Measurements from ENCODE around the gene QKI.
"Not testable (repeated sequence)": the region's sequence is repeated elsewhere in the genome, so short reads cannot be mapped to it uniquely, and the experiment has no call there.

Gene QKI

DNA sequence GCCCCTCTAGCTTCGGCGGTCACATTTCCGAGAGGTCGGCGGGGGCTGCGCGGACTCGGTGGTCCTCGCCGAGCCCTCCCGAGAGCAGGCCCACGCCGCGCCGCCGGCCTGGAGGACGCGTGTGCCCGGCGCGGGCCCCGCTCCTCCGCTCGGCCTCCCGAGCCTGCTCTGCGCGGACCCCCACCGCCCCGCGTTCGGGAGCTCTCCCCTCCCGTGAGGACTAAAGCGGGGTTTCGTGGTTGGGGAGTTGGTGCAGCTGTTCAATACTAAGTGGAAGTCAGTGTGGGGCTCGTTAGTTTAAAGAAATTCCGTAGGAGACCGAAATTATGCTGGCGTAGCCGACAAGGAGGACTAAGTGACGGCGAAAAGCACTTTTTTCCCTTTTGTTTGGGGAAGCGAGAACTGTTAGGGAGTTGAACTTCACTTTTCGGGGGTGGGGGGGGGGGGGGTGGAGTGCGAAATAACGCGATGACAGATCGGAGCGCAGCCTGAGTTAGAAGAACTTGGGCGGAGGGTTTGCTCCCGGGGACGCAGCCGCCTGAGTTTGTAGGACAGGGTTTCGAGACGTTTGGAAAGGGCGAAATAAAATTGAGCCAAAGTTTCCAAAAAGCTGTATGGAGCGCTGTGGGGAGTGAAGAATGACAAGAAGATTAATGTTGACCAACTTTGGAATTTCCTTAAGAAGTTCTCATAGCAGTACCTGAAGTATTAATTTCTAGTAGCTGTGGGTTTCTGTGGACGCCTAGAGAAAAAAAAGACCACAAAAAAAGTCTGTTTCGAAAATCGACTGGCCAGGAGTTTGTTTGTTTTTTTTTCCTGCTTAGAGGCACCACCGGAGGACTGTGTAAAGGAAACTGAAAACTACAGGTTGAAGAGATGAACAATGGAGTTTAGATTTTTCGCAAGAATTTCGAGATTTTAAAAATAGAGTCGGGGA is 1.4 kb downstream of the QKI start:
- DNase-seq, result peak; percentile 82

DNA sequence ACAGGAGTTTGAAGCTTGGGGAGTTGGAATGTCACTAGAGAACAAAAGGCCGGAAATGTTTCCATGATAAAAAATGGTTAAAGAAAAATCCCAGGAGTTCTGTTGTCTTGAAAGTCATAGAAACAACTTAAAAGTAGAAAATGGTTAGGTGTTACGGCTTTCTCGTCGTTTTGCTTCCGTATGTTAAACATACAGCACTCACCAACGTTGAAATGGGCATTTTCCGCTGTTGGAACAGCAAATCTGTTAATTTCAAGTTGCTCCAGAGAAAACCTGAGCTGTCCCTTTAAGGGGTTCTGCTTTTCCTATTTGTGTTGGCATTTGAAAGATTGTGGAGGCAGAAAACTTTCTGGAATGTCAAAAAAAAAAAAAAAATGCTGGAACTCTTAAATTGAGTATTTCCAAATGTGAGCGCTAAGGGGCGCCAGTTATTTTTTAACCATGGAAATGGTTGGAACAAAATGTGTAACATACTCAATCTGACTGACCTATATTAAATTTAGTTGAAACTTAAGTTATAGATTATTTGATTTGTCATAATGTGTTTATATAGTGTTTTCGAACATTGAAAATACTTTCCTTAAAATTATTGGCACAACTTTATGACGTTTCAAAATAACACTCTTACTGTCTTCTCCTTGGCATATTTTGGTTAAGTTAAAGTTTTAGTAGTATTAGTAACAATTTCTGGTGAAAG is 2.2 kb downstream of the QKI start:
- peak; percentile 76 for DNase-seq

DNA sequence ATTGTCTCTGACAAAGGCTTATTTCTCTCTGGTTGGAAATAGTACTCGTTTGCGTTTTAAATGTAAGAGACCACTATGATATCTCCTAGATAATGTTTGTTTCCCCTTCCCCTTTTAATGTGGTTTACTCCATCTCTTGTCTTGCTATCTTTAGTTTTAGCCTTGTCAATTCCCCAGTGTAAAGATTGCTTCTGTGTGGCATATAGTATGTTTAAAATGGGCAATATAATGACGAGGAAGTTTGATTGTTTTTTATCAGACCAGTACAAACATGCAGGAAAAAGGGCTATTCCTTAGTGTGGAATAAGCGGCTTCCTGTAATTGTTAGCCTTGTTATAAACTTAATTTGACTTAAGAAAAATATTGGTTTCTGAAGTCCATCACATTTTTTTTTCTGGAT is 3.1 kb downstream of the QKI start:
- no peak for DNase-seq

DNA sequence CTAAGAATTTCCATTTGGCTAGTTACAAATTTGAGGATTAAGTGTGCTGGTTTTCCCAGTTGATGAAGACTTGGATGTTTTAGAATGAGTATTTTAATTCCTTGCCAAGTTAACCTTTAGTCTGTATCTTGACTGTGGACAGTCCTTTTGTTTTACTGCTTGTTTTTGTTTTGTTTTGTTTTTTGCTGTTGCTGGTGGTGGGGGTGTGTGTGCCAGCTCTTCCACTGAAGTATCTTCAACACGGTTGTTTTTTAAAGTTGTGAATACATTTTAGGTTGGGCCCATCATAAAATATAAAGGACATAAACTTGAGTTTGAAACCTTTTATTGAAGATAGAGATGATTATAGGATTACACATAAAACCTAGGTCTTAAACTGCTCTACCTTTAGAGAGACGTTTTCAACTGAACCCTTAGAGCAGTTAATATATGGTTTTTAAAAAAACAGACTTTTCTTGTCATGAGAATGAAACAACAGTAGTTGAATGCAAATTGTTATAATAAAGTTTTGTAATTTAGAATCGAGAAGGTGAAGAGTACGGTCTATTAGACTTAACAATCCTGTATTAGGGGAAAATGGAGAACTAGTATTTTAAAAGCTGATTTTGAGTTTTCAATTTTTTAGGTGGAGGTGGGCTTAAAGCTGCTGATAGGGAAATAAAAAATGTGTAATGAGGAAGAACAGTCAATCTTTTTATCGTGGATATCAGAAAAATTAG is 4.0 kb downstream of the QKI start:
- no peak for DNase-seq

DNA sequence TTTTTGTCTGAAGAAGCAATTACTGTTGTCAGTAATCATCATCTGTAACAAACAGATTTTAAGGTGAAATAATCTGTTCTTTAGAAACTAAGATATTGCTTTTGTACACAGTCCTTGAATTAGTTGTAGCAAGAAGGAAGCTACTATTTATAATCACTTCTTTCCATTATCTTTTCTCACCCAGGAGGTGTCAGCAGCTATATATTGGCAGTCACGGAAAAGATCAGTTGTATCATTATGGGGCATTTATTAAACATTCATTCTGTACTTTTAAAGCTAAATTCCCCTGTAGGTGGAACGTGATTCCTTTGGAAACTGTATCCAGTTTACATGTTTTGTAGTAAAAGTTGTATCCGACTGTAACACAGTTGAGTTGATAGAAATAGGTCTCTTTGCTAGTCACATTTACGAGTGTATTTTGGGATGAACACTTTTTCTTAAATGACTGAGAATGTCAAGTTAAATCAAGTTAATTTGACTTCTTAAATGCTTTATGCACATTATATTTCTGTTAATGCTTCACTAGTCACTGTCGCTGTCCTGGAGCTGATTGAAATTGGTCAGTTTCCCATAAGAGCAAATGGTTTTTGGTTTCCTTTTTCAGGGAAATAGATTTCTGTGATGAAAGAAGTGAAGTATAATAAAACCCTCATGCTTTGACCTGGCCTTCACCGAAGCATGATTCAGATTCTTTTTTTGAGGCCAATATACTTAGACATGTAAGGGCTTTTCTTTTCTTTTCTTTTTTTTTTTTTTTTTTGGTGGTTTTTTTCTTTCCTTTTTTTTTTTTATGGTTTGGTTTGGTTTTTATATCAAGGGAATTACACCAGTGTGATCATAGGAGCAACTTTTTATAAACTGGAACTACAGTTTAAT is 5.1 kb downstream of the QKI start:
- DNase-seq, result no peak

GRCh38 chr6:163420289-163420614 is 5.7 kb downstream of the QKI start:
- no peak for DNase-seq

DNA sequence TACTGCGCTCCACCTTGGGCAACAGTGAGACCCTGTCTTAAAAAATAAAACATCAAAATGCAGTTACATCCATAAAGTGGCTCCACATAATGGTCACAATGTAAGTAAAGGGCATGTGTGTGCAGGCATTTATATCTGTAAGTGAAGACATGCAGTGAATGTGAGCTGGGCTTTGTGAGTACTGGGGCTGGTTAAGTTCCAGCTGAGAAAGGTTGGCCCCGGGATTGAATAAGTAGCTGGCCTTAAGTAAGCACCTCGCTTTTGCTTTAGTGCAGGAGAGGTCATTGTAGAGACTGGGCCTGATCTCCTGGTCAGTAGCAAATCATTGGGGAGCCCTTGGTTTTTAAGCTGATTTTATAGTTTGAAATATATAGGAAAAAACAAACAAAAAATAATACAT is 8.0 kb downstream of the QKI start:
- no peak for DNase-seq

DNA sequence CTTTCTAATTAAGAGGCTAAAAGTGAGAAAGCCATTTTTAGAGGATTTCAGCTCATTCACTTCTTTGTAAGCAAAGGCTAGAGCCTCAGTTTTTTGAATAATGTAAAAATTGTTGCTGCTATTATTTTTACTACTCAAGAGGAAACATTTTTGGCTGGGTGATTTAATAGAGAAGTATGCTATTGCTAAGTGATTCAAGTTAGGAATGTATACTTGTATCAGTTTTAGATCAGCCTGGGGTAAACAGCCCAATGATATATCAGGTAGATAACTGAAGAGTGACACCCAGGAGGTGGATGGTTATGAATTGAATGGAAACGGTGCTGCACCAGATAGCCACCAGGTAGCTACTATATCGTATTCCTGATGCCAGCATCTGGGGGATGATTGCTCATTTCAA is 9.2 kb downstream of the QKI start:
- DNase-seq, result no peak

GRCh38 chr6:163427498-163428254 is 13.2 kb downstream of the QKI start:
- DNase-seq, result no peak

GRCh38 chr6:163428373-163428772 is 13.9 kb downstream of the QKI start:
- no peak for DNase-seq

GRCh38 chr6:163429858-163430448 is 15.4 kb downstream of the QKI start:
- DNase-seq, result no peak

DNA sequence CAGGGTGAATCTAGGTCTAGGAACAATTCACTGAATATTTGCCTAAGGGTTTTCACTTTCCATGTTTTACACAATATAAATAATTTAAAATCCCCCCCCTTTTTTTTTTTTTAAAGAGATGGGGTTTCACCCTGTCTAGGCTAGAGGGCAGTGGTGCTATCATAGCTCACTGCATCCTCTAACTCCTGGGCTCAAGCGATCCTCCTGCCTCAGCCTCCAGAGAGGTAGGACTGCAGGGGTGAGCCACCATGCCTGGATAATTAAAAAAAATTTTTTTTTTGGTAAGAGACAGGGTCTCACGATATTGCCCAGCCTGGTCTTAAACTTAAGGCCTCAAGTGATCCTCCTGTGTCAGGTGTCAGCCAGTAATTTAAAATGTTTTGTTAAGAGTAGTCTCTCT is 17.8 kb downstream of the QKI start:
- DNase-seq, result no peak

- not testable (repeated sequence) for DNase-seq
These were observed 19.0 kb downstream of the QKI start for GRCh38 chr6:163433486-163433885.

DNA sequence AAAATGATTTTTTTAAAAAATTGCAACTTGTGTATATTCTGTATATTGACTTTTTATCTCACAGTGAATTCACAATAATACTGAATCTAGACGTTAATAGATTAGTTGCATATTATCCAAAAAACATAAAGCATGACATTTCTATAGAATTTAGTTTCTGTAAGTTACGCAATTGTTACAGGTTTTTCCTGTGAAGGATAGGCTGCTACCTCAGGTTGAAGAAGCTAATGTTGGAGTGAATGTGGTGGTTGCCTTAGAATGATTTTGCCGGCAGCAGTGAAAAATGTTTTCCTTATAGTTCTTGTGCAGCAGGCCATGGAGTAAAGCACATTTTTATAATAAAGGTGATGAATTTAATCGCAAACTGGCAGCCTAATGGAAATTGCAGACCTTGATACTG is 20.5 kb downstream of the QKI start:
- no peak for DNase-seq

- DNase-seq, result no peak
These were observed 22.3 kb downstream of the QKI start for GRCh38 chr6:163436843-163437242.

GRCh38 chr6:163437466-163437865 is 22.9 kb downstream of the QKI start:
- DNase-seq, result no peak

- DNase-seq, result no peak
These were observed 23.9 kb downstream of the QKI start for GRCh38 chr6:163438298-163438939.

GRCh38 chr6:163438940-163439335 is 24.4 kb downstream of the QKI start:
- no peak for DNase-seq

- DNase-seq, result not testable (repeated sequence)
These were observed 24.9 kb downstream of the QKI start for GRCh38 chr6:163439390-163439789.

- no peak for DNase-seq
These were observed 25.5 kb downstream of the QKI start for GRCh38 chr6:163439997-163440396.

- no peak for DNase-seq
These were observed 27.8 kb downstream of the QKI start for GRCh38 chr6:163442336-163442735.
